Measurements from ENCODE around the gene STEAP4. TPM values are rescaled to one million over a fixed set of nuclear protein-coding genes. Genes with fewer than 3 reads are reported as not detected.

Gene STEAP4
- polyA plus RNA-seq, 1 of the 3 experiments (the other 2 are of a cell fraction): not detected

DNA sequence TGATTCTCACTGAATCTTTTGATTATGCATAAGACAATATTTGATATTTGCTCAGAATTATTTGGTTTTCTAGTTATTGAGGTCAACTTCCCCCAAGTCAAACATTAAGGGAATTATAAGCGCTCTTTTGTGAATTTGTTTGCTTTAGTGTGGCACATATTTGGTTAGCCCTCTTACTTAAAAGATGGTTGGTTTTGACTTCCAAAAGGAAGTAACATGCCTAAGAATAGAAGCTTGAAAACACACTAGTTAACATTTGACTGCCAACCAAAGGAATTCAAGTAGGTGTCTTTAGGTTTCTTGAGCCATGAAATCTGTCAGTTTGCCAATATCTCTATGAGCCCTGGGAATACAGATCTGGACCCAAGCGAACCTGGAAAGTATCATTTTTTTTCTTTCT is 24.9 kb downstream of the STEAP4 start:
- WGBS (ENCODE audit: low lambda C conversion rate): 52% methylated on average over 2 of the region's 2 CpGs
- ChIA-PET CTCF (no interaction called here), POLR2A (no interaction called here)
- H3K9me3 ChIP-seq: no peaks in the 10 kb centered on the region
- no peaks in the 10 kb centered on the region for H3K27me3 ChIP-seq (ENCODE audit: insufficient read depth)
- no peaks in the 10 kb centered on the region for H3K4me1 ChIP-seq (ENCODE audit: control insufficient read depth in 1 of 2, insufficient read depth in 2 of 2, low read depth in 1 of 2, low read length in 1 of 2)
- no peaks in the 10 kb centered on the region for H3F3A ChIP-seq (replicated peaks; ENCODE audit: insufficient read depth)
- H3K9ac ChIP-seq: no peak overlapping the region
- H2AFZ ChIP-seq (ENCODE audit: low read depth): no peak overlapping the region
- no peak overlapping the region for H3K4me2 ChIP-seq
- no peak overlapping the region for H3K27ac ChIP-seq (ENCODE audit: low read depth in 2 of 2, low read length in 1 of 2)
- H3K36me3 ChIP-seq (replicated peaks in 1 of 2; ENCODE audit: control insufficient read depth in 1 of 2, insufficient read depth in 2 of 2, low read length in 1 of 2): peaks cover 0 to 4% of the 10 kb centered on the region in 2 experiments
- no peaks in the 10 kb centered on the region for H4K20me1 ChIP-seq (ENCODE audit: insufficient read depth)
- TF ChIP-seq, protein P1, sequence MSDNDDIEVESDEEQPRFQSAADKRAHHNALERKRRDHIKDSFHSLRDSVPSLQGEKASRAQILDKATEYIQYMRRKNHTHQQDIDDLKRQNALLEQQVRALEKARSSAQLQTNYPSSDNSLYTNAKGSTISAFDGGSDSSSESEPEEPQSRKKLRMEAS (IDR thresholded peaks at IDR 0.05; ENCODE audit: low read depth): no peak
- TF ChIP-seq FOXJ3 (CRISPR knock-in tag; IDR thresholded peaks at IDR 0.05): no peak
- TF ChIP-seq NFIC (IDR thresholded peaks at IDR 0.05; ENCODE audit: borderline replicate concordance): no peak
- TF ChIP-seq TAF1 (IDR thresholded peaks at IDR 0.05; ENCODE audit: borderline replicate concordance, low read depth, low read length): no peak
- TF ChIP-seq, protein P2, sequence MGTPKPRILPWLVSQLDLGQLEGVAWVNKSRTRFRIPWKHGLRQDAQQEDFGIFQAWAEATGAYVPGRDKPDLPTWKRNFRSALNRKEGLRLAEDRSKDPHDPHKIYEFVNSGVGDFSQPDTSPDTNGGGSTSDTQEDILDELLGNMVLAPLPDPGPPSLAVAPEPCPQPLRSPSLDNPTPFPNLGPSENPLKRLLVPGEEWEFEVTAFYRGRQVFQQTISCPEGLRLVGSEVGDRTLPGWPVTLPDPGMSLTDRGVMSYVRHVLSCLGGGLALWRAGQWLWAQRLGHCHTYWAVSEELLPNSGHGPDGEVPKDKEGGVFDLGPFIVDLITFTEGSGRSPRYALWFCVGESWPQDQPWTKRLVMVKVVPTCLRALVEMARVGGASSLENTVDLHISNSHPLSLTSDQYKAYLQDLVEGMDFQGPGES (IDR thresholded peaks at IDR 0.05; ENCODE audit: low read depth, low read length): no peak
- no peak for TF ChIP-seq GATA2 (CRISPR knock-in tag; IDR thresholded peaks at IDR 0.05)
- TF ChIP-seq, protein P3, sequence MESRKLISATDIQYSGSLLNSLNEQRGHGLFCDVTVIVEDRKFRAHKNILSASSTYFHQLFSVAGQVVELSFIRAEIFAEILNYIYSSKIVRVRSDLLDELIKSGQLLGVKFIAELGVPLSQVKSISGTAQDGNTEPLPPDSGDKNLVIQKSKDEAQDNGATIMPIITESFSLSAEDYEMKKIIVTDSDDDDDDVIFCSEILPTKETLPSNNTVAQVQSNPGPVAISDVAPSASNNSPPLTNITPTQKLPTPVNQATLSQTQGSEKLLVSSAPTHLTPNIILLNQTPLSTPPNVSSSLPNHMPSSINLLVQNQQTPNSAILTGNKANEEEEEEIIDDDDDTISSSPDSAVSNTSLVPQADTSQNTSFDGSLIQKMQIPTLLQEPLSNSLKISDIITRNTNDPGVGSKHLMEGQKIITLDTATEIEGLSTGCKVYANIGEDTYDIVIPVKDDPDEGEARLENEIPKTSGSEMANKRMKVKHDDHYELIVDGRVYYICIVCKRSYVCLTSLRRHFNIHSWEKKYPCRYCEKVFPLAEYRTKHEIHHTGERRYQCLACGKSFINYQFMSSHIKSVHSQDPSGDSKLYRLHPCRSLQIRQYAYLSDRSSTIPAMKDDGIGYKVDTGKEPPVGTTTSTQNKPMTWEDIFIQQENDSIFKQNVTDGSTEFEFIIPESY (IDR thresholded peaks at IDR 0.05; ENCODE audit: borderline replicate concordance, low read depth): no peak
- TF ChIP-seq NRF1 (IDR thresholded peaks at IDR 0.05; ENCODE audit: low read depth, low read length): no peak
- no peak for TF ChIP-seq EP300 (IDR thresholded peaks at IDR 0.05; ENCODE audit: borderline replicate concordance in 1 of 2, low read depth in 1 of 2, low read length in 1 of 2)
- TF ChIP-seq, protein P4, sequence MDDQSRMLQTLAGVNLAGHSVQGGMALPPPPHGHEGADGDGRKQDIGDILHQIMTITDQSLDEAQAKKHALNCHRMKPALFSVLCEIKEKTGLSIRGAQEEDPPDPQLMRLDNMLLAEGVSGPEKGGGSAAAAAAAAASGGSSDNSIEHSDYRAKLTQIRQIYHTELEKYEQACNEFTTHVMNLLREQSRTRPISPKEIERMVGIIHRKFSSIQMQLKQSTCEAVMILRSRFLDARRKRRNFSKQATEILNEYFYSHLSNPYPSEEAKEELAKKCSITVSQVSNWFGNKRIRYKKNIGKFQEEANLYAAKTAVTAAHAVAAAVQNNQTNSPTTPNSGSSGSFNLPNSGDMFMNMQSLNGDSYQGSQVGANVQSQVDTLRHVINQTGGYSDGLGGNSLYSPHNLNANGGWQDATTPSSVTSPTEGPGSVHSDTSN (IDR thresholded peaks at IDR 0.05): no peak
- no peak for TF ChIP-seq POLR2AphosphoS5 (IDR thresholded peaks at IDR 0.05; ENCODE audit: low read depth, low read length)
- TF ChIP-seq GABPA (IDR thresholded peaks at IDR 0.05; ENCODE audit: low read depth): no peak
- no peak for TF ChIP-seq RCOR1 (IDR thresholded peaks at IDR 0.05; ENCODE audit: low read length)
- no peak for TF ChIP-seq CHD2 (IDR thresholded peaks at IDR 0.05; ENCODE audit: low read length, partially characterized antibody)
- no peak for DNase-seq
- H3K9me2 ChIP-seq: no peaks in the 10 kb centered on the region
- H3K79me2 ChIP-seq (ENCODE audit: insufficient read depth): no peaks in the 10 kb centered on the region
- H3K4me3 ChIP-seq (ENCODE audit: low read depth in 2 of 2, low read length in 1 of 2): no peak overlapping the region

DNA sequence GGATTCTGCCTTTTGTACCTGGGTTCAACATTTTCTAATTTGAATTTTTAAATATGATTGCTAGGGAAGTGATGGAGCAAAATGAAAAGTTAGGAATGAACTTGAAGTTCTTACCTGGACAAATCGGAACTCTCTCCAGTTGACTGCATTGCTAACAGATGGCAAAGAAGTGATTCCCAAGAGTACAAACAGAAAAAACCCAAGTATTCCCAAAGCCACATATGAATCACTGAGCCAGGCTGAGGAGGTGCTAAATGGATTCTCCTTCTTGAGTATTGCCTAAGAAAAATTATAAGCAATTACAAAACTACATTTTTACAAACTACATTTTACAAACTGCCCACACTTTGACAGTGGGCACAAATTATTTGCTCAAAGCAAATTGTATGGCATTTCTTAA is 25.9 kb downstream of the STEAP4 start:
- POLR2A ChIA-PET: no interaction called here
- Histone ChIP-seq H3K9me2 (no peaks in the 10 kb centered on the region), H3K9ac (no peak overlapping the region), H3K9me3 (no peaks in the 10 kb centered on the region), H3K79me2 (ENCODE audit: insufficient read depth) (no peaks in the 10 kb centered on the region), H3K27ac (ENCODE audit: low read depth in 2 of 2, low read length in 1 of 2) (no peak overlapping the region), H3K4me3 (ENCODE audit: low read depth in 2 of 2, low read length in 1 of 2) (no peak overlapping the region), H3K27me3 (ENCODE audit: insufficient read depth) (no peaks in the 10 kb centered on the region), H4K20me1 (ENCODE audit: insufficient read depth) (no peaks in the 10 kb centered on the region), H2AFZ (ENCODE audit: low read depth) (no peak overlapping the region), H3K4me2 (no peak overlapping the region), H3K4me1 (ENCODE audit: control insufficient read depth in 1 of 2, insufficient read depth in 2 of 2, low read depth in 1 of 2, low read length in 1 of 2) (no peaks in the 10 kb centered on the region), H3K36me3 (replicated peaks in 1 of 2; ENCODE audit: control insufficient read depth in 1 of 2, insufficient read depth in 2 of 2, low read length in 1 of 2) (peaks cover 0 to 4% of the 10 kb centered on the region in 2 experiments), H3F3A (replicated peaks; ENCODE audit: insufficient read depth) (no peaks in the 10 kb centered on the region)
- CTCF ChIA-PET: no interaction called here
- TF ChIP-seq RAD21 (IDR thresholded peaks at IDR 0.05; ENCODE audit: low read length) (no peak), FOXJ3 (CRISPR knock-in tag; IDR thresholded peaks at IDR 0.05) (no peak)
- TF ChIP-seq, protein P3 (IDR thresholded peaks at IDR 0.05; ENCODE audit: borderline replicate concordance, low read depth): no peak
- no peak for DNase-seq
- 86% methylated on average over 1 of the region's 1 CpG for WGBS (ENCODE audit: low lambda C conversion rate)
